ENCODE results near the gene MX1.

- no peak for TF ChIP-seq CTCF (IDR thresholded peaks at IDR 0.05)
- TF ChIP-seq POLR2A (IDR thresholded peaks at IDR 0.05): no peak
These were observed 77.3 kb downstream of the MX1 start for GRCh38 chr21:41503331-41503730.

All from adrenal gland (tissue), 5 donors.